Endothelial cell of umbilical vein (primary cell): Measurements from ENCODE around the gene PTCSC3. TPM values are rescaled to one million over a fixed set of nuclear protein-coding genes. Genes with fewer than 3 reads are reported as not detected.

Experiments used
- BruUV-seq: library from RNA; stranded (reverse); fragments of 400-500 nt; replicated peaks from 2 replicates; lab custom pipeline; 2021; lab: Mats Ljungman, UMichigan
- CTCF ChIA-PET: fragments of 300-600, 350-600 bp; sonication (Branson Sonifier 250); formaldehyde crosslinking; loops from one replicate; lab custom pipeline; 2021; ENCODE audit warnings: antibody characterized with exemption, inconsistent platforms; lab: Charles Lee
- POLR2A ChIA-PET: fragments of 300-600, 350-600 bp; sonication (Branson Sonifier 250); formaldehyde crosslinking; loops from one replicate; lab custom pipeline; 2021; ENCODE audit warnings: antibody characterized with exemption, inconsistent platforms; lab: Charles Lee
- DNase-seq: peaks from one replicate; pipeline ENCODE4 v3.0.0-alpha.2; 2011; ENCODE audit warnings: low read depth, low spot score
- FAIRE-seq: peaks from 2 replicates; lab custom pipeline; 2011; peaks lifted over from hg19 to GRCh38; lab: Jason Lieb, UNC
- H2AFZ ChIP-seq: 2 replicates; pipeline ENCODE4 v1.6.0; 2012; ENCODE audit warnings: low read depth, low read length, control low read depth, inconsistent platforms
- H3K27ac ChIP-seq: 2 replicates; pipeline ENCODE4 v1.5.1; 2011; ENCODE audit warnings: low read depth, mild to moderate bottlenecking, control low read depth, low read length, moderate library complexity; ENCODE audit not compliant: insufficient read depth
- H3K27me3 ChIP-seq, 2 experiments: 2 replicates each; pipeline versions ENCODE4 v1.6.0 to v1.6.1; 2011; ENCODE audit warnings: low read length in 2 of 2, mixed read lengths in 1 of 2; ENCODE audit not compliant: control insufficient read depth in 2 of 2, insufficient read depth in 2 of 2
- H3K36me3 ChIP-seq, 2 experiments: 2 replicates in 1 of 2; 3 replicates in 1 of 2; pipeline ENCODE4 v1.5.1; 2011; ENCODE audit warnings: low read length in 2 of 2, mild to moderate bottlenecking in 1 of 2, moderate library complexity in 1 of 2; ENCODE audit not compliant: control insufficient read depth in 2 of 2, insufficient read depth in 2 of 2; ENCODE audit errors: extremely low read depth in 1 of 2
- H3K4me1 ChIP-seq: 3 replicates; pipeline ENCODE4 v1.5.1; 2011; ENCODE audit warnings: mild to moderate bottlenecking, low read length; ENCODE audit not compliant: control insufficient read depth, insufficient read depth; ENCODE audit errors: extremely low read depth
- H3K4me2 ChIP-seq: 2 replicates; pipeline ENCODE4 v1.6.1; 2011; ENCODE audit warnings: low read length, control low read depth, mixed read lengths; ENCODE audit not compliant: insufficient read depth
- H3K4me3 ChIP-seq, 3 experiments: fragments of 200-600 bp in 1 of 3; sonication (generic), shearing (Covaris generic) in 1 of 3; replicated peaks in 1 of 3; 2 replicates each; pipeline ENCODE4 v1.5.1; 2011 to 2016; ENCODE audit warnings: control low read depth in 3 of 3, low read length in 3 of 3, mild to moderate bottlenecking in 2 of 3, inconsistent platforms in 1 of 3, low read depth in 1 of 3, moderate library complexity in 1 of 3; ENCODE audit not compliant: insufficient read depth in 1 of 3
- H3K79me2 ChIP-seq: 2 replicates; pipeline ENCODE4 v1.6.0; 2012; ENCODE audit warnings: low read length, inconsistent platforms; ENCODE audit not compliant: control insufficient read depth, insufficient read depth
- H3K9ac ChIP-seq: replicated peaks from 2 replicates; pipeline ENCODE3; 2011; ENCODE audit warnings: low read length, control low read depth; ENCODE audit not compliant: insufficient read depth; ENCODE audit errors: extremely low read depth
- H3K9me1 ChIP-seq: replicated peaks from 3 replicates; pipeline ENCODE4 v1.6.0; 2011; ENCODE audit warnings: mild to moderate bottlenecking, low read length; ENCODE audit not compliant: control insufficient read depth, insufficient read depth; ENCODE audit errors: extremely low read depth
- H3K9me3 ChIP-seq: replicated peaks from 2 replicates; pipeline ENCODE4 v1.5.1; 2012; ENCODE audit warnings: low read length, inconsistent platforms; ENCODE audit not compliant: control insufficient read depth, insufficient read depth
- H4K20me1 ChIP-seq: replicated peaks from 2 replicates; pipeline ENCODE3; 2011; ENCODE audit warnings: mild to moderate bottlenecking, low read length; ENCODE audit not compliant: control insufficient read depth, insufficient read depth; ENCODE audit errors: extremely low read depth
- CTCF ChIP-seq, 2 donors: IDR thresholded peaks; 1 replicate in 1 of 2; 2 replicates in 1 of 2; pipeline ENCODE4 v1.5.1; 2011; ENCODE audit warnings: low read length in 2 of 2, mild to moderate bottlenecking in 2 of 2, moderate library complexity in 2 of 2, control low read depth in 1 of 2, inconsistent platforms in 1 of 2, low read depth in 1 of 2; ENCODE audit not compliant: insufficient read depth in 1 of 2; ENCODE audit errors: extremely low read depth in 1 of 2
- EZH2 ChIP-seq: IDR thresholded peaks from 2 replicates; pipeline ENCODE4 v1.6.1; 2012; ENCODE audit warnings: borderline replicate concordance, low read depth, mild to moderate bottlenecking, moderate library complexity, low read length, inconsistent platforms; ENCODE audit not compliant: severe bottlenecking
- FOS ChIP-seq: IDR thresholded peaks from 2 replicates; pipeline ENCODE4 v1.6.1; 2011; ENCODE audit warnings: mild to moderate bottlenecking, low read length, moderate library complexity, borderline replicate concordance; ENCODE audit not compliant: insufficient read depth
- GATA2 ChIP-seq: IDR thresholded peaks from 2 replicates; pipeline ENCODE4 v1.7.0; 2011; ENCODE audit warnings: low read depth, mild to moderate bottlenecking, moderate library complexity, mixed read lengths, low read length; ENCODE audit not compliant: insufficient read length, insufficient read depth
- JUN ChIP-seq: IDR thresholded peaks from 2 replicates; pipeline ENCODE4 v1.6.1; 2011; ENCODE audit warnings: borderline replicate concordance, low read depth; ENCODE audit not compliant: insufficient read length, insufficient read depth
- MAX ChIP-seq: IDR thresholded peaks from 2 replicates; pipeline ENCODE4 v1.6.1; 2011; ENCODE audit not compliant: insufficient read depth, insufficient read length
- MYC ChIP-seq: IDR thresholded peaks from one replicate; pipeline ENCODE4 v1.6.1; 2011; ENCODE audit warnings: mild to moderate bottlenecking, low read depth, low read length
- POLR2A ChIP-seq: IDR thresholded peaks from 2 replicates; pipeline ENCODE4 v1.6.1; 2012; ENCODE audit warnings: low read depth, mild to moderate bottlenecking, control low read depth, low read length
- POLR2AphosphoS5 ChIP-seq: IDR thresholded peaks from 2 replicates; pipeline ENCODE4 v1.6.1; 2012; ENCODE audit warnings: low read depth, mild to moderate bottlenecking, control low read depth, low read length, moderate library complexity; ENCODE audit not compliant: insufficient read depth
- dilution Hi-C: fragments of 300-500 bp; cut with MboI; formaldehyde crosslinking; loops from one replicate; pipeline ENCODE4 v1.15.0; 2019; ENCODE audit warnings: low sequenced_read_pairs; ENCODE audit not compliant: extremely low pct_ligation_motif_present
- intact Hi-C: fragments of 100-400 bp; cut with micrococcal nuclease; formaldehyde crosslinking; loops from one replicate; pipeline ENCODE4 v1.10.0; 2022
- polyA plus RNA-seq, 4 experiments: library from polyadenylated mRNA; depleted of rRNA in 3 of 4; stranded (reverse) in 3 of 4; unstranded in 1 of 4; fragments of >200 nt; gene quantifications; 2 replicates each; pipeline versions ENCODE4 v1.2.1 to v1.2.3, GENCODE V29; 2011 to 2012; ENCODE audit warnings: missing spikeins in 1 of 4
- total RNA-seq: library from RNA; stranded (reverse); gene quantifications from 2 replicates; pipeline ENCODE4 v1.2.3, GENCODE V29; 2021

Gene PTCSC3
- total and polyA plus RNA-seq, 2 donors (not counting 3 experiments of a cell fraction or from before 2014, with no cell fraction given), result not detected

GRCh38 chr14:36171607-36172006 lies 4.9 kb downstream of the PTCSC3 start:
- Histone ChIP-seq H3K27me3 (no peaks in the 10 kb centered on the region), H3K4me2 (no peak overlapping the region), H3K4me1 (no peaks in the 10 kb centered on the region), H3K79me2 (no peaks in the 10 kb centered on the region), H3K9me1 (no peaks in the 10 kb centered on the region), H3K36me3 (no peaks in the 10 kb centered on the region), H3K27ac (no peak overlapping the region), H3K4me3 (no peak overlapping the region), H4K20me1 (no peaks in the 10 kb centered on the region), H3K9ac (no peak overlapping the region), H3K9me3 (no peaks in the 10 kb centered on the region), H2AFZ (no peak overlapping the region)
- no peak for TF ChIP-seq GATA2
- TF ChIP-seq JUN, result no peak
- TF ChIP-seq FOS, result no peak
- no peak for TF ChIP-seq EZH2
- no peak for TF ChIP-seq CTCF (IDR thresholded peaks at IDR 0.05; ENCODE audit: extremely low read depth in 1 of 2, insufficient read depth in 1 of 2, low read depth in 1 of 2, low read length in 2 of 2)
- TF ChIP-seq POLR2AphosphoS5, result no peak
- no peak for TF ChIP-seq MAX
- no peak for TF ChIP-seq MYC
- no peak for TF ChIP-seq POLR2A
- intact Hi-C loops, result no loop called here
- ChIA-PET POLR2A (no interaction called here), CTCF (interaction anchor here (0.9 to 2.1 kb wide), 3 partner anchors 9 to 102 kb away, joined by 3 to 8 read pairs (median 6); no protein-coding TSS in a partner anchor)
- FAIRE-seq, result no peak
- no peak for DNase-seq
- dilution Hi-C loops, result no loop called here
- BruUV-seq, result no TSS peak
